NCI-H1436 (cell line): ENCODE results near the gene HFE.
"Not testable (repeated sequence)": the region's sequence is repeated elsewhere in the genome, so short reads cannot be mapped to it uniquely, and the experiment has no call there.

ENCODE experiments used
- DNase-seq: peaks from one replicate; lab custom pipeline; 2025; lab: John Stamatoyannopoulos, UW

Gene HFE

GRCh38 chr6:26059941-26060340, 27.3 kb upstream of the HFE start:
- DNase-seq = no peak

DNA sequence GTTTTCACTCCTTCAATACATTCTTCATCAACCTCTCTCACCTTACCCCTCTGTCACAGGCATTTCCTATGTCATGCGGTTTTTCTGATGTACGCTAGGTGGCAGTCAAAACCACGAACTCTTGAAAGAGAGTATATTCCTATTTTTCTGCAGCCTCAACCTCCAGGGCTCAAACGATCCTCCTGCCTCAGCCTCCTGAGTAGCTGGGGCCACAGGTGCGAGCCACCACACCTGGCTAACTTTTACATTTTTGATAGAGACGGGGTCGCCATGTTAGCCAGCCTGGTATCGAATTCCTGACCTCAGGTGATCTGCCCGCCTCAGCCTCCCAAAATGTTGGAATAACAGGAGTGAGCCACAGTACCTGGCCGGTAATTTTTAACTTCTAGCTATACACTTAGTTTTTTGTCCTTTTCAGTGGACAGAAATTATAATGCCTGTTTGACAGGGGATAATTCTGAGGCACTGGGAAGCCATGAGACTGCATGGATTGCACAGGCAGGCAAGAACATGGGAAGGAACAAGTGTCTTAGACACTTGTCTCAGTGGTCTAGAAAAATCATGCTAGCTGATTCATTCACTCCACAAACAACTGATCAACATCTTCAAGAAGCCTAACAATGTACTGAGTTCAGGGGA, 22.5 kb upstream of the HFE start:
- DNase-seq = peak; percentile 36

GRCh38 chr6:26065952-26066380, 21.3 kb upstream of the HFE start:
- peak; percentile 75 for DNase-seq

- DNase-seq = no peak
These were observed 19.9 kb upstream of the HFE start for GRCh38 chr6:26067367-26067766.

DNA sequence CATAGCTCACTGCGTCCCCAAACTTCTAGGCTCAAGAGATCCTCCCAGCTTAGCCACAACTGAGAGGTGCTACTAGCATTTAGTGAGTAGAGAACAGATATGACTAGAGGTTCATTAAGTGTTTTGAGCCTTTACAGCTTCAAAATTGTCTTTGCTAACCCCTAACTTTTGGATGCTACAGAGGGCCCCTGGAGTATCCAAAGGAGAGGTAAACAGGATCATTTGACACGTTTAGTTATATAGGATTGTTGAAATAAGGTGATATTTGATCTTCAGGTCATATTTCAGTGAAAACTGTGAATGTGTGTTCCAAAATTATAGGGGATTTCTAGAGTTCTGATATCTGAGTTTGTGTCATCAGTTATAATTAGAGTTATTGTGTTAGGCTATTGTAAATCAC, 19.2 kb upstream of the HFE start:
- no peak for DNase-seq

DNA sequence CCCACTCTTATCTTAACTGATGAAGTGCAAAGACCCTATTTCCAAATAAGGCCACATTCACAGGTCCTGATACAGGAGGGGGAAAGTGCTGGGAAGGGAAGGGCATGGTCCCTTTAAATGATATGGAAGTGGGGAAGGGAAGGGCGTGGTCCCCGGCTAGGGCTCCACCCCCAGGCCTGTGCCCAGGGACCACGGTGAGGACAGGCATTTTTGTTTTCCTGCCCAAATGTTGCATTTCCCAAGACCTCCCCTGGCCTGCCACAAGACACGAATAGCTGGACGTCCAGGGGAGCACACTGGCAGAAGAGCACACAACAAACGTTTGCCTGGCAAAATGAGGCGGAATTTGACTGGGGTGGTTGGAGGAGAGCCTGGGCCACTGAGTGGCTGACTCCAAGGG, 16.1 kb upstream of the HFE start:
- no peak for DNase-seq

GRCh38 chr6:26075063-26075717, 12.0 kb upstream of the HFE start:
- no peak for DNase-seq

DNA sequence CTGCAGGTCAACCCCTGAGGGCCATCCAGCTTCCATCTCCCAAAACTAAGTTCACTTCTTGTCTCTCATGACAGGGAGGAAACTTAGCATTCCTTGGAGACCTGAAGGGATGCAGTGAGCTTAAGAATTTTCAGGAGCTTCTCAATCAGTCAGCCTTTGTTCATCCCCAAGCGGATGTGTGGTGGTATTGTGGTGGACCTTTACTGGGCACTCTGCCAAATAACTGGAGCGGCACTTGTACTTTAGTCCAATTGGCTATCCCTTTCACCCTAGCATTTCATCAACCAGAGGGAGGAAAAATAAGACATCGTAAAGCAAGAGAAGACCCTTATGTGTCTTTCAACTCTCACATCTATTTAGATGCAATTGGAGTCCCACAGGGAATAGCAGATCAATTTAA, 9.2 kb upstream of the HFE start:
- DNase-seq = not testable (repeated sequence)

DNA sequence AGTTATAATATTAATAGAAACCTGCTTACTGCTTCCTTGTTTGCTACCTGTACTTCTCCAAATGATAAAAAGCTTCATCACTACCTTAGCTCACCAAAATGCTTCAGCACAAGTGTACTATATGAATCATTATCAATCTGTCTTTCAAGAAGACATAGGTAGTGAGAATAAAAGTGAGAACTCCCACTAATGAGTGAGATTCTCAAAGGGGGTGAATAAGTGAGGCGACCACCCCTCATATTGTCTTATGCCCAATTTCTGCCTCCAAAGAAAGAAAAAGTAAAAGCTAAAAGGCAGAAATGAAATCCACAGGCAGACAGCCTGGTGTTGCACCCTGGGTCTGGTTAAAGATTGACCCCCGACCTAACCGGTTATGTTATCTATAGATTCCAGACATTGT, 6.1 kb upstream of the HFE start:
- not testable (repeated sequence) for DNase-seq

DNA sequence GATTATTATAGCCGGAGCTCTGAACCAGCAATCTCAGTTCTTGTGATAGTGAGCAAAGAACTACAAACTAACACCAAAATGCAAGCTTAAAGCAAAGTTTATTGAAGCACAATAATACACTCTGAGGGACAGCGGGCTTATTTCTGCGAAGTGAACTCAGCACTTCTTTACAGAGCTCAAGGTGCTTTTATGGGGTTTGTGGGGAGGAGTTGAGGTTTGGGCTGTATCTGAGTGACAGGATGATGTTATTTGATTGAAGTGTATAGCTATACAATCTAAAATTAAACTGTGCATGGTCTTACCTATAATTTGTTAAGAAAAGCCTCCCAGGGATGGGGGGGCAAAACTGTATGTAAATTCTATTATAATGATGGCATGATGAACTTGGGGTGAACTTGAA, 1.0 kb upstream of the HFE start:
- DNase-seq = no peak

DNA sequence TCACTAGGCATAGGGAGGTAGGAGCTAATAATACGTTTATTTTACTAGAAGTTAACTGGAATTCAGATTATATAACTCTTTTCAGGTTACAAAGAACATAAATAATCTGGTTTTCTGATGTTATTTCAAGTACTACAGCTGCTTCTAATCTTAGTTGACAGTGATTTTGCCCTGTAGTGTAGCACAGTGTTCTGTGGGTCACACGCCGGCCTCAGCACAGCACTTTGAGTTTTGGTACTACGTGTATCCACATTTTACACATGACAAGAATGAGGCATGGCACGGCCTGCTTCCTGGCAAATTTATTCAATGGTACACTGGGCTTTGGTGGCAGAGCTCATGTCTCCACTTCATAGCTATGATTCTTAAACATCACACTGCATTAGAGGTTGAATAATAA, 1.1 kb downstream of the HFE start:
- no peak for DNase-seq

DNA sequence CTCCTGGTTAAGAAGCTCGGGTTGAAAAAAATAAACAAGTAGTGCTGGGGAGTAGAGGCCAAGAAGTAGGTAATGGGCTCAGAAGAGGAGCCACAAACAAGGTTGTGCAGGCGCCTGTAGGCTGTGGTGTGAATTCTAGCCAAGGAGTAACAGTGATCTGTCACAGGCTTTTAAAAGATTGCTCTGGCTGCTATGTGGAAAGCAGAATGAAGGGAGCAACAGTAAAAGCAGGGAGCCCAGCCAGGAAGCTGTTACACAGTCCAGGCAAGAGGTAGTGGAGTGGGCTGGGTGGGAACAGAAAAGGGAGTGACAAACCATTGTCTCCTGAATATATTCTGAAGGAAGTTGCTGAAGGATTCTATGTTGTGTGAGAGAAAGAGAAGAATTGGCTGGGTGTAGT, 2.0 kb downstream of the HFE start:
- DNase-seq = no peak

- no peak for DNase-seq
These were observed 5.2 kb downstream of the HFE start for GRCh38 chr6:26092443-26092842.

DNA sequence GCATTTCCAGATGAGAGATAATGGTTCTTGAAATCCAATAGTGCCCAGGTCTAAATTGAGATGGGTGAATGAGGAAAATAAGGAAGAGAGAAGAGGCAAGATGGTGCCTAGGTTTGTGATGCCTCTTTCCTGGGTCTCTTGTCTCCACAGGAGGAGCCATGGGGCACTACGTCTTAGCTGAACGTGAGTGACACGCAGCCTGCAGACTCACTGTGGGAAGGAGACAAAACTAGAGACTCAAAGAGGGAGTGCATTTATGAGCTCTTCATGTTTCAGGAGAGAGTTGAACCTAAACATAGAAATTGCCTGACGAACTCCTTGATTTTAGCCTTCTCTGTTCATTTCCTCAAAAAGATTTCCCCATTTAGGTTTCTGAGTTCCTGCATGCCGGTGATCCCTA, 6.8 kb downstream of the HFE start:
- DNase-seq = no peak

DNA sequence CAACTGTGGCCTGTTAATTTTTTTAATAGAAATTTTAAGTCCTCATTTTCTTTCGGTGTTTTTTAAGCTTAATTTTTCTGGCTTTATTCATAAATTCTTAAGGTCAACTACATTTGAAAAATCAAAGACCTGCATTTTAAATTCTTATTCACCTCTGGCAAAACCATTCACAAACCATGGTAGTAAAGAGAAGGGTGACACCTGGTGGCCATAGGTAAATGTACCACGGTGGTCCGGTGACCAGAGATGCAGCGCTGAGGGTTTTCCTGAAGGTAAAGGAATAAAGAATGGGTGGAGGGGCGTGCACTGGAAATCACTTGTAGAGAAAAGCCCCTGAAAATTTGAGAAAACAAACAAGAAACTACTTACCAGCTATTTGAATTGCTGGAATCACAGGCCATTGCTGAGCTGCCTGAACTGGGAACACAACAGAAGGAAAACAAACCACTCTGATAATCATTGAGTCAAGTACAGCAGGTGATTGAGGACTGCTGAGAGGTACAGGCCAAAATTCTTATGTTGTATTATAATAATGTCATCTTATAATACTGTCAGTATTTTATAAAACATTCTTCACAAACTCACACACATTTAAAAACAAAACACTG, 10.1 kb downstream of the HFE start:
- peak; percentile 68 for DNase-seq

DNA sequence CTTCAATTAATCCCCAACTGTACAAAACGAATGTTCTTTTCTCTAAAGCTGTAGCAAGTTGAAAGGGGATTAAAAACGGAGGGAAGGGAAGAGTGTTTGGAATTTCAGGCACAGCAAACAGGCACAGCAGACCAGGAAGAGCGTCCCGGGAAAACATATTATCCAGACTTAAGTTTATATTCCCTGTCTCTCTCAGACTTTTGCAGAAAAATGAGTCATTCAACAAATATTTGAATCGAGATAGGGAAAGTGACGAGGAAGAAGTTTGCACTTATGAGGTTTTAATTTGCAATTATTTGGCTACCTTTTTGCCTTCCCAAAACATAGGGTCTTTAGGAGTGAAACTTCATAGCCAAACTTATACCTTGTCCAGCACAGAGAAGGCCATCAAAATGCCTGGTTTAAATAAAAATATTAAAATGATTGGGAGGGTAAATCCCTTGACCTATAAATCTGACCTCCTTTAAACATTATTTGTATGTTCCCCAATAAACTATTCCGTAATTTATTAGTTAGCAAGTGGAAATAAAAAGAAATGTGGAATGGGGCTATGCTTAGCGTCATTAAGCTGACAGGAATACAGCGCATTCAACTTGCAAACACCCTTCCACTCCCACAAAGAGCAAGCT, 16.0 kb downstream of the HFE start:
- no peak for DNase-seq

DNA sequence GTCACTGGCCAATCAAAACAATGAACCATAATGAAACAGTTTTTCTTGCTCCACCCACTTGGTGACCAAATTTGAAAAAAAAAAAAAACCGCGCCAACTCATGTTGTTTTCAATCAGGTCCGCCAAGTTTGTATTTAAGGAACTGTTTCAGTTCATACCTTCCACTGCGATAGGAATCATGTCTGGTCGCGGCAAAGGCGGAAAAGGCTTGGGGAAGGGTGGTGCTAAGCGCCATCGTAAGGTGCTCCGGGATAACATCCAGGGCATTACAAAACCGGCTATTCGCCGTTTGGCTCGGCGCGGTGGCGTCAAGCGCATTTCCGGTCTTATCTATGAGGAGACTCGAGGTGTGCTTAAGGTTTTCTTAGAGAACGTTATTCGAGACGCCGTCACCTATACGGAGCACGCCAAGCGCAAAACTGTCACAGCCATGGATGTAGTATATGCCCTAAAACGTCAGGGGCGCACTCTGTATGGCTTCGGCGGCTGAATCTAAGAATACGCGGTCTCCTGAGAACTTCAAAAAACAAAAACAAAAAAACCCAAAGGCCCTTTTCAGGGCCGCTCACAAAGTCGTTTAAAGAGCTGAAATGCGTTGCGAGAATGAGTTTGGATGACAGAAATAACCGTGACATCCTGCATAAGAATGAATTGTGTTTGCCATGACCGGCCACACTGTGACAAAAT, 16.7 kb downstream of the HFE start:
- peak; percentile 92 for DNase-seq

- DNase-seq = no peak
These were observed 17.4 kb downstream of the HFE start for GRCh38 chr6:26104457-26105108.

GRCh38 chr6:26105109-26105730, 18.0 kb downstream of the HFE start:
- no peak for DNase-seq

DNA sequence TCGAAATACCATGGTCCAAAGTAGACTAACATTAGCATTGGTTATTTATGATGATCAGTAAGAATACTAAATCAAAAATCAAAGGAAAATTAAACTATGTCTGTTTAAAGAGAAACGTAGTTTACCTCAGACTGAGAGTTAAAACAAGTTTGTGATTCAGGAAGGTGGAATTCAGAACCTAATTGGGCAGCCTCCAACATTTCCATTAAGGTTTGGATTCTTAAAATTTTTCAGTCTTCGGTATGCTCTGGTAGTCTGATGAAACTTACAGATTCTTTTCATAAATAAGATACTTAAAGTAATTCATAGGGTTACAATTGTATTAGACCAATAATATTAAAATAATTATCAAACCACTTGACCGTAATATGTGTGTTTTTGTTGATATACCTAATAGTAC, 18.6 kb downstream of the HFE start:
- DNase-seq = no peak

- DNase-seq = no peak
These were observed 20.7 kb downstream of the HFE start for GRCh38 chr6:26107935-26108334.

- no peak for DNase-seq
These were observed 22.5 kb downstream of the HFE start for GRCh38 chr6:26109772-26110171.
